ENCODE measurements around the gene RPL35A.

GRCh38 chr3:197901626-197902025, 48.4 kb upstream of the RPL35A start:
- no peak for TF ChIP-seq TAF1 (IDR thresholded peaks at IDR 0.05; ENCODE audit: low read depth)
- TF ChIP-seq EP300 (IDR thresholded peaks at IDR 0.05; ENCODE audit: borderline replicate concordance): no peak
- no peak for TF ChIP-seq NFIC (IDR thresholded peaks at IDR 0.05)

All from Ishikawa (cell line).